WERI-Rb-1 (cell line): Measurements from ENCODE around the gene PTPA.

Source experiments
- DNase-seq: peaks from one replicate; pipeline ENCODE4 v3.0.0-alpha.2; 2020
- H3K27ac ChIP-seq: fragments of 250-450 bp; sonication (Bioruptor Pico); 2 replicates; pipeline ENCODE4 v1.5.1; 2020; ENCODE audit warnings: mild to moderate bottlenecking, moderate library complexity
- H3K27me3 ChIP-seq: fragments of 250-450 bp; sonication (Bioruptor Pico); 2 replicates; pipeline ENCODE4 v1.5.1; 2021; ENCODE audit warnings: mild to moderate bottlenecking, low read depth, moderate library complexity; ENCODE audit not compliant: insufficient read depth, severe bottlenecking
- H3K36me3 ChIP-seq: fragments of 250-450 bp; sonication (Bioruptor Pico); 2 replicates; pipeline ENCODE4 v1.5.1; 2020; ENCODE audit warnings: mild to moderate bottlenecking, moderate library complexity
- H3K4me3 ChIP-seq: 2 replicates; pipeline ENCODE4 v1.5.1; 2011; ENCODE audit warnings: low read depth, mild to moderate bottlenecking, control low read depth, low read length
- H3K9me3 ChIP-seq: fragments of 250-450 bp; sonication (Bioruptor Pico); 2 replicates; pipeline ENCODE4 v1.5.1; 2021; ENCODE audit warnings: mild to moderate bottlenecking, moderate library complexity; ENCODE audit not compliant: severe bottlenecking
- CTCF ChIP-seq: IDR thresholded peaks from 2 replicates; pipeline ENCODE4 v1.5.1; 2011; ENCODE audit warnings: low read depth, mild to moderate bottlenecking, control low read depth, inconsistent platforms, low read length

The PTPA gene

GRCh38 chr9:129163753-129164152, 52.5 kb downstream of the PTPA start:
- H3K9me3 ChIP-seq: no peaks in the 10 kb centered on the region

GRCh38 chr9:129164246-129164930, 53.2 kb downstream of the PTPA start:
- Histone ChIP-seq H3K36me3 (no peaks in the 10 kb centered on the region), H3K27me3 (no peaks in the 10 kb centered on the region), H3K9me3 (peaks cover 2% of the 10 kb centered on the region), H3K4me3 (no peak overlapping the region), H3K27ac (no peak overlapping the region)
- no peak for DNase-seq
- TF ChIP-seq CTCF: no peak

More at GRCh38 chr9:129163753-129164152, 52.5 kb downstream of the PTPA start:
- Histone ChIP-seq H3K27me3 (no peaks in the 10 kb centered on the region), H3K36me3 (no peaks in the 10 kb centered on the region), H3K27ac (no peak overlapping the region), H3K4me3 (no peak overlapping the region)
- no peak for TF ChIP-seq CTCF
- no peak for DNase-seq

- H3K27ac ChIP-seq: no peak overlapping the region
- DNase-seq: no peak
- no peaks in the 10 kb centered on the region for H3K36me3 ChIP-seq
- no peak for TF ChIP-seq CTCF
- no peaks in the 10 kb centered on the region for H3K27me3 ChIP-seq
- H3K4me3 ChIP-seq: no peak overlapping the region
- H3K9me3 ChIP-seq: peaks cover 2% of the 10 kb centered on the region
Measured at GRCh38 chr9:129165198-129165597, 54.0 kb downstream of the PTPA start.

GRCh38 chr9:129166623-129167557, 55.7 kb downstream of the PTPA start:
- Histone ChIP-seq H3K36me3 (no peaks in the 10 kb centered on the region), H3K9me3 (peaks cover 2% of the 10 kb centered on the region), H3K4me3 (no peak overlapping the region), H3K27me3 (no peaks in the 10 kb centered on the region), H3K27ac (no peak overlapping the region)
- TF ChIP-seq CTCF: no peak
- no peak for DNase-seq

- peaks cover 2% of the 10 kb centered on the region for H3K9me3 ChIP-seq
- TF ChIP-seq CTCF: no peak
- no peak overlapping the region for H3K4me3 ChIP-seq
- peaks cover 7% of the 10 kb centered on the region for H3K27me3 ChIP-seq
- H3K27ac ChIP-seq: no peak overlapping the region
- no peaks in the 10 kb centered on the region for H3K36me3 ChIP-seq
- DNase-seq: no peak
Measured at GRCh38 chr9:129170229-129170628, 59.0 kb downstream of the PTPA start.
